ENCODE results near the gene MLLT11. TPM values are rescaled to one million over a fixed set of nuclear protein-coding genes. Genes with fewer than 3 reads are reported as not detected.
A peak's percentile ranks its signal among the peaks of the same experiment; 100 is the strongest.

Gene MLLT11
- total RNA-seq, 4 donors from 2014 or later = 0.24 to 1.5 (median 1.2) TPM

GRCh38 chr1:151104630-151105029, 44.4 kb downstream of the MLLT11 start:
- no peaks in the 10 kb centered on the region for H3K27me3 ChIP-seq
- H3K9me3 ChIP-seq = no peaks in the 10 kb centered on the region
- peaks cover 41% of the 10 kb centered on the region for H3K36me3 ChIP-seq
- DNase-seq (ENCODE audit: low spot score in 2 of 2) = no peak
- no peaks in the 10 kb centered on the region for H3K4me1 ChIP-seq
- no peak overlapping the region for H3K4me3 ChIP-seq
- H3K27ac ChIP-seq = no peak overlapping the region
- TF ChIP-seq EP300 (IDR thresholded peaks at IDR 0.05) = no peak
- no peak for TF ChIP-seq CTCF (IDR thresholded peaks at IDR 0.05)
- no peak for TF ChIP-seq POLR2AphosphoS5 (IDR thresholded peaks at IDR 0.05)
- TF ChIP-seq POLR2A (IDR thresholded peaks at IDR 0.05) = no peak

GRCh38 chr1:151106894-151107293, 46.7 kb downstream of the MLLT11 start:
- no peaks in the 10 kb centered on the region for H3K9me3 ChIP-seq
- TF ChIP-seq POLR2AphosphoS5 (IDR thresholded peaks at IDR 0.05) = no peak
- no peak for TF ChIP-seq CTCF (IDR thresholded peaks at IDR 0.05)
- no peak for TF ChIP-seq POLR2A (IDR thresholded peaks at IDR 0.05)
- no peak for TF ChIP-seq EP300 (IDR thresholded peaks at IDR 0.05)
- no peak overlapping the region for H3K4me3 ChIP-seq
- no peaks in the 10 kb centered on the region for H3K27me3 ChIP-seq
- H3K27ac ChIP-seq = no peak overlapping the region
- H3K4me1 ChIP-seq = no peaks in the 10 kb centered on the region
- H3K36me3 ChIP-seq = peaks cover 45% of the 10 kb centered on the region
- no peak for DNase-seq (ENCODE audit: low spot score in 2 of 2)
- 52% methylated on average over 2 of the region's 2 CpGs for WGBS

GRCh38 chr1:151108331-151108730, 48.1 kb downstream of the MLLT11 start:
- DNase-seq (ENCODE audit: low spot score in 2 of 2) = peak in 1 of 2 donors; percentile 15
- Histone ChIP-seq H3K36me3 (peaks cover 41% of the 10 kb centered on the region), H3K4me3 (no peak overlapping the region), H3K9me3 (no peaks in the 10 kb centered on the region), H3K27me3 (no peaks in the 10 kb centered on the region), H3K27ac (no peak overlapping the region), H3K4me1 (no peaks in the 10 kb centered on the region)
- TF ChIP-seq POLR2AphosphoS5 (IDR thresholded peaks at IDR 0.05) = no peak
- no peak for TF ChIP-seq EP300 (IDR thresholded peaks at IDR 0.05)
- TF ChIP-seq CTCF (IDR thresholded peaks at IDR 0.05) = no peak
- no peak for TF ChIP-seq POLR2A (IDR thresholded peaks at IDR 0.05)
- WGBS = 92% methylated on average over 5 of the region's 5 CpGs

GRCh38 chr1:151113877-151114276, 53.7 kb downstream of the MLLT11 start:
- Histone ChIP-seq H3K4me3 (no peak overlapping the region), H3K27ac (no peak overlapping the region), H3K9me3 (no peaks in the 10 kb centered on the region), H3K4me1 (no peaks in the 10 kb centered on the region), H3K36me3 (peaks cover 46% of the 10 kb centered on the region), H3K27me3 (no peaks in the 10 kb centered on the region)
- TF ChIP-seq EP300 (IDR thresholded peaks at IDR 0.05) (no peak), POLR2AphosphoS5 (IDR thresholded peaks at IDR 0.05) (no peak), POLR2A (IDR thresholded peaks at IDR 0.05) (no peak), CTCF (IDR thresholded peaks at IDR 0.05) (no peak)
- 98% methylated on average over 5 of the region's 5 CpGs for WGBS
- no peak for DNase-seq (ENCODE audit: low spot score in 2 of 2)

Other genes with a start within 250 kb of the MLLT11 start
- 10 to 100 TPM; 32.7 to 79.0 (median 41.7) TPM for gene ARNT, start 183.8 kb upstream of the MLLT11 start, total RNA-seq
- gene CTXND2, start 173.3 kb upstream of the MLLT11 start, total RNA-seq = not detected
- 10 to 100 TPM; 25.0 to 61.9 (median 38.5) TPM for gene SETDB1, start 134.0 kb upstream of the MLLT11 start, total RNA-seq
- gene CERS2, start 85.6 kb upstream of the MLLT11 start, total RNA-seq = 10 to 100 TPM; 46.5 to 57.9 (median 51.4) TPM
- gene ANXA9, start 78.1 kb upstream of the MLLT11 start, total RNA-seq = 10 to 100 TPM; 17.6 to 67.5 (median 45.8) TPM
- gene MINDY1, start 53.5 kb upstream of the MLLT11 start, total RNA-seq = 10 to 100 TPM; 31.7 to 59.1 (median 35.8) TPM
- 10 to 100 TPM; 16.5 to 24.2 (median 20.4) TPM for gene PRUNE1, start 51.9 kb upstream of the MLLT11 start, total RNA-seq
- gene BNIPL, start 23.8 kb upstream of the MLLT11 start, total RNA-seq = 100 to 1,000 TPM; 196 to 492 (median 251) TPM
- 1 to 10 TPM; 2.7 to 4.7 (median 3.9) TPM for gene C1orf56, start 12.6 kb upstream of the MLLT11 start, total RNA-seq
- gene CDC42SE1, start 775 bp upstream of the MLLT11 start, total RNA-seq = 100 to 1,000 TPM; 109 to 122 (median 115) TPM
- 10 to 100 TPM; 16.2 to 20.6 (median 18.1) TPM for gene GABPB2, start 10.4 kb downstream of the MLLT11 start, total RNA-seq
- 10 to 100 TPM in 3 of 4 donors, 1 to 10 TPM in 1; 5.5 to 19.0 (median 14.9) TPM for gene SEMA6C, start 86.2 kb downstream of the MLLT11 start, total RNA-seq
- gene TNFAIP8L2, start 96.3 kb downstream of the MLLT11 start, total RNA-seq = 1 to 10 TPM; 1.0 to 2.5 (median 1.5) TPM
- gene LYSMD1, start 105.5 kb downstream of the MLLT11 start, total RNA-seq = 10 to 100 TPM in 3 of 4 donors, 1 to 10 TPM in 1; 8.4 to 15.2 (median 12.5) TPM
- 10 to 100 TPM; 29.6 to 40.6 (median 35.4) TPM for gene SCNM1, start 105.7 kb downstream of the MLLT11 start, total RNA-seq
- gene TMOD4, start 115.6 kb downstream of the MLLT11 start, total RNA-seq = not detected
- 10 to 100 TPM; 17.2 to 30.8 (median 26.8) TPM for gene VPS72, start 129.8 kb downstream of the MLLT11 start, total RNA-seq
- gene PIP5K1A, start 138.2 kb downstream of the MLLT11 start, total RNA-seq = 100 to 1,000 TPM in 1 of 4 donors, 10 to 100 TPM in 3; 41.6 to 120 (median 51.6) TPM
- gene PSMD4, start 194.3 kb downstream of the MLLT11 start, total RNA-seq = 100 to 1,000 TPM; 101 to 133 (median 119) TPM
- gene ZNF687, start 221.9 kb downstream of the MLLT11 start, total RNA-seq = 10 to 100 TPM; 23.6 to 36.8 (median 29.7) TPM

Measured in suprapubic skin (tissue), 4 donors.